ENCODE measurements around the gene TEX12.

GRCh38 chr11:112206071-112206470 lies 38.9 kb downstream of the TEX12 start:
- TF ChIP-seq CTCF (IDR thresholded peaks at IDR 0.05): no peak
- no peak for TF ChIP-seq POLR2A (IDR thresholded peaks at IDR 0.05)

Measured in adrenal gland (tissue), 5 donors.